GM18508 (cell line): ENCODE data around the gene IFNA2.
"Not testable (repeated sequence)": the region's sequence is repeated elsewhere in the genome, so short reads cannot be mapped to it uniquely, and the experiment has no call there.

Experiments
- ATAC-seq: cut with Tn5 transposase; IDR thresholded peaks from one replicate; pipeline ENCODE4 v1.9.1; 2021; ENCODE audit warnings: moderate number of reproducible peaks; ENCODE audit not compliant: insufficient read depth, unreplicated experiment

Gene IFNA2

DNA sequence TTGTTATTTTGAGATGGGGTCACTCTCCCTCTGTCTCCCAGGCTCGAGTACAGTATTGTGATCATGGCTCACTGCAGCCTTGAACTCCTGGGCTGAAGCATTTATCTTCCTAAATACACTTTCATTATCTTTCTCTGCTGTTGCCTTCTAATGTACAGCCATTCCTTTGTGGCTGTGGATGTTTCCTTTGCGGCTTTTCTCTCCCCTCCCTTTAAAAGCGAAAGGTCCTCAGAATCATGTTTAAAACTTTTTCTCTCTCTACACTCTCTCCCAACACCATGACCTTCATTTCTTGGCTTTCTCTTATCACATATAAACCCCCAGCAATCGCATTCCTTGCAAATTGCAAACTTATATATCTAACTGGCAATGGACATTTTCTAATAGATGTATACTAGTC lies 1.6 kb downstream of the IFNA2 start:
- no peak for ATAC-seq

DNA sequence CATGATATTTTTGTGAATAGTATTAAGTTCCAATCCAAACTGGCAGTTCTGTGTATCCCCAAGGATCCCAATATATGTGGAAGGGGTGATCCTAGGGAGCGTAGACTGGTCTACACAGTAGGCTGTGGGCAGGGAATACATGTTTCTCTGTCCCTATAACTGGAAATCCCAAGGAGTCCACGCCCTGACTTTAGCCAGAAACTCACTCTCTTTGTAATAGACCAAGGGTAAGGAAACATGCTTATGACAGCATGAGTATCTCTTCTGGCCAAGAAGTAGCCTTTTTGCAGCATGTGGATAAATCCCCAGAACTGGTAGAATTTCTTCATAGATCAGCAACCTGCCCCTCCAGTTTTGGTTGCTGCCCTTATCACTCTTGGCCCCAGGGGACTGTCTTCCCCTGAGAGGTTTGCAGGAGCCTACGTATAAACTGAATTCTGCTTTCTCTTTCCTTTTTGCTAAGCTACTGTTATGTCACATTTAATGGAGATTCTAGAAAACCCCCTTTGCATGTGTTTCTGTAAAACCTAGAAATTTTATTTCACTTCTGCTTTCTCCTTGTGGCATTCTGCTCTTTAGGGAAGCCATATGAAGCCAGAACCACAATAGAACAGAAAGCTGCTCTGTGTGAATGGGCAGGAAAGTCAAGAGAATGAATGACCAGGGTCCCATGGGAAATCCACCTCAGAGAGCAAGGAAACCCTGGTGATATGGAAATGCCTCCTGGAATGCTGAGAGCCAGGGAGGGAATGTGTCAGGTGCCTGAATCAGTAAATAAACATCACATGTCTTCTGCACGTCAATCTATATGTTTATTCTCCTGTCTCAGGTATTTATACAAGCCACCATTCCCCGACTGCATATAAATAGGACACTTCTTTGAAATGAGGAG lies 3.5 kb downstream of the IFNA2 start:
- ATAC-seq = peak; percentile 99

DNA sequence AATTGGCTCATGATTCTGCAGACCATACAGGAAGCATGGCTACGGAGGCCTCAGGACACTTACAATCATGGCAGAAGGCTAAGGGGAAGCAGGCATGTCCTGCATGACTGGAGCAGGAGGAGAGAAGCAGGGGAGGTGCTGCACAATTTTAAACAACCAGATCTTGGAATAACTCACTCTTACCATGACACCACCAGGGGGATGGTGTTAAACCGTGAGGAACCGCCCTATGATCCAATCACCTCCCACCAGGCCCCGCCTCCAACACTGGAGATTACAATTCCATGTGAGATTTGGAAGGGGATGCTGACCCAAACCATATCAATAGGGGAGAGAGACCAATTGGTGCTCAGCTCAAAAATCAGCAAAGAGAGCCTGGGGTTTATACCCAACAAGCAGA lies 13.7 kb downstream of the IFNA2 start:
- not testable (repeated sequence) for ATAC-seq

DNA sequence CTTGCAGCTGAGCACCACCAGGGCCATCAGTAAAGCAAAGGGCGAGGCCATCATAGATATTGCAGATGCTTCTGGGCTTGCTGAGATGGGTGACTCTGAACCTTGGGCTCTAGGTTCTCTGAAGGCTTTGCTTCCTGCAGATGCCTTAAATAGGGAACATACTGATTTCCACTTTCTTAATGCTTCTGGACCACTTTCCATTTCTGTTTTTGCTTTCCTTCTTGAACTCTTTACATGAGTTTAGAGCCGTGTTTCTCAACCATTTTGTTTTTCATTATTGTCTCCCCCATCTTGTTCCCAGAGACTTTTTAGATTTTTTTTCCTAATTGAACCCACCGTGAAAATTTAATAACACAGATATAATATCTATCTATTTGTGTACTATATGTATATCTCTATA lies 17.2 kb downstream of the IFNA2 start, which contains the start of gene IFNA13:
Gene IFNA13, minus strand, starts transcription at position 101 of the 400 bp plus-strand sequence. Its CDS starts 47 bp downstream, at position 54.
- ATAC-seq = no peak

DNA sequence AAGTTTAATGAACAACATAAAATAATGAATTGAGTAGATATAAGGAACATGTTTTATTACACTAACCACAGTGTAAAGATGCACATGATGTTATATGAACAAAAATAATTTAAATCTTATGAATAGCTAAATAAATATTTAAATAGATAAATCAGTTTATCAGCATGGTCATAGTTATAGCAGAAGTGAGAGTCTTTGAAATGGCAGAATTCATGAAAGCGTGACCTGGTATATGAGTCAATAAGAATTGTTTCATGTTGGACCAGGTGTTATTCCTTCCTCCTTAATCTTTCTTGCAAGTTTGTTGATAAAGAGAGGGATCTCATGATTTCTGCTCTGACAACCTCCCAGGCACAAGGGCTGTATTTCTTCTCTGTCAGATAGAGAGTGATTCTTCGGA lies 18.0 kb downstream of the IFNA2 start:
- not testable (repeated sequence) for ATAC-seq

DNA sequence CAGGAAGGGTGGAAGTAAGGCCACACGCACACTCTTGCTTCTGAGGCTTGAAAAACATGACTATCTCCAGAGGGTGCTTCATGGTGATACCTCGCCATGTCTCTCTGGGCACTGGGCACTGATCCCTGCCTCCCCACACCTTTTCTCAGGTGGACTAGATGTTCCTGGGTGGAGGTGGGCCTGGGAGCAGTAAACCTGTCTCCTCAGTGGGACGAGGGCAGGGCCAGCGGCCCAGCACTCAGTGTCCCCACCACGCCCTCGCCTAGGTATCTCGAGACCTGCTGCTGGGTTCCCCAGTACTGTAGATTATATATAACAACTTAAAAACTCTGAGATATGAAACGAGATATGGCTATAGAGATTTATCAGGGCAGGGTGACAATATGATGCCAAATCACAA lies 22.9 kb downstream of the IFNA2 start:
- ATAC-seq = no peak

DNA sequence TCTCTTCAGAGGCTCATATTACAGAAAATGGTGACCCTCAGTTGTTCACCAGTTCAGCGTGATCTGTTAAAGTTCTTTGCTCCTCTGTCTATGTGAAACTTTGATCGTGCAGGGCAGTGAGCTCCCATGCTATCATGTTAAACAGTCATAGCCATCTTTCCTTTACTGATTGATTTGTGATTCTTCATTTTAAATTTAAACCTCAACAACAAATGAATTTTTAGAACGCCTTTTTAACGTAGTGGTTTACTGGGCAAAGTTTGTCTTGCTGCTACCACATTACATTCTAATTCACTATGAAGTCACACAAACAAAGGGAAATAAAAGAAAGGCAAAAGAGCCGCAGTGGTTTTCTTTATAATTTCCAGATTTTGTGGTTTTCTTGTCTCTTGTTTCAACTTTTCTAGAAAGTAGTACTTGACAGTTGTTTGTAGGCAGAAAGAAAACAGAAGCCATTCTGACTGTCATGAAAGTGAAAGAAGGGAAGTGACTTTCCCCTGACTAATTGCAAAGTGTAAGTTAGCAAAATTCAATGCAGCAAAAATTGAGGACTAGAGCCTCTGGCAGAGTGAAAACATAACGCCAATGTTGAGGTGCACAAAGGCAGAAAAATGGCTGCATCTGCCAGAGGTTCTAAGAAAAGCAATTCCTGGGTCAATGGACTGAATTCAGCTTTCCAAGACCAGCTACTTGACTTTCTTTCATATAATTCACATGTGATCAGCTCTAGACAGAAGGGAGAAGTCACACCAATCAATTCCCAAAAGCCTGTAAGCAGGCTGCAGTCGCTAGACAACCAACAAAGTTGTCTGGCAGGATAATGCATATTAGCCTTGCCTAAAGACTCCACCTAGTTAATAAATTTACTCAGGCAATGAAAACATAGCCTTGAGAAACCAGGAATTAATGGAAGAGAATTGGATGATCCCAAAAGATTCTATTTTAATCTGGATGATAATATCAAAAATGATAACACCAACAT lies 27.4 kb downstream of the IFNA2 start:
- ATAC-seq = peak; percentile 94

DNA sequence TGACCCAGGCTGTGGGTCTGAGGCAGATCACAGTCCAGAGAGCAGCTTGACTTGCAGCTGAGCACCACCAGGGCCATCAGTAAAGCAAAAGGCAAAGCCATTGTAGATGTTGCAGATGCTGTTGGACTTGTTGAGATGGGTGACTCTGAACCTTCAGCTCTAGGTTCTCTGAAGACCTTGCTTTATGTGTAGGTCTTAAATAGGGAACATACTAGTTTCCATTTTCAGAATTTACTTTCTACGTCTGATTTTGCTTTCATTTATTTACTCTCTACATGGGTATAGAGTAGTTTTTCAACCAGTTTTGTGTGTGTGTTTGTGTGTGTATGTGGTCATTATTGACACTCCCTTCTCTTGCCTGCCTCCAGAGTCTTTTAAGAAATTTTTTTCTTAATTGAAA lies 34.4 kb downstream of the IFNA2 start, which contains the start of gene IFNA6:
Gene IFNA6, minus strand, starts transcription at position 101 of the 400 bp plus-strand sequence. Its CDS starts 0 bp downstream, at position 101.
- ATAC-seq = no peak

DNA sequence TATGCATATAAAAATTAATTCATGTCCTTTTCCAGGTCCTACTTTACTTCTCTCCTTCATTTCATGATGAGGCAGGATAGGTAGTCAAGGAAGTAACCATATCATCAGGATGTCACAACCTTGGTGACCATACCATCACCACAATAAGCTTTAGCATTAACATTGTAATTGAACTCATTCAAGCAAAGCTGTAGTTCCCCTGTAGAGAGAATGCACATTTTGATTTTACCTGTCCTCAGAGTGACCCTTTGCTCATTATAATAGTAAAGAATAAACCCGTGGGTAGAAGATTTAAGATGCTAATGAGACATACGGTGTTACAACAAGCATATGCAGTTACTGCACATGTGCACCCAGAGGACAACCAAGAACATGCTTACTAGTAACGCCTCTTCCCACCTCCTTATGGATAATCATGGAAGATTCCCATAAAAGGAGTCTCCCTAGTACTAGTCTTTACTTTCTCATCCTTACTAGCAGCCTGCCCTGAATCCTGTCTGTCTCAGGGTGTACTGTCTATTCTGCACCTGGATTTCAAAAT lies 36.7 kb downstream of the IFNA2 start:
- ATAC-seq = no peak

DNA sequence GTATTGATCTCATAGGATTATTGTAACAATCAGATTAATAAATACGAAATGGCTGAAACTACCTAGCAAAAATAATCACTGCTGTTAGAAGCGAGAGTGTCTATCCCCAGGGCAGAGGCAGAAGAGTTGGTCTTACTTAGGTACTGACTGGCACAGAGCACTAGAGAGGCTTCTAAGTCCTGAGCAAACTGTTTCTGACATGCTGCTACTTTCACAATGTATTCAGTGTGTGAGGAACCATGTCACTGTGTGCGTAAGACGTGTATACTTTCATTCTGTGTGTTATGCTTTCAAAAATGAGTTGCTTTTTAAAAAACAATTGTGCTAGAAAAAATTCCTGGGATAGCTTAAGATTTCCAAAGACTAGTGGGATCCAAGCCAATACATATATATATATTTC lies 44.5 kb downstream of the IFNA2 start:
- no peak for ATAC-seq

DNA sequence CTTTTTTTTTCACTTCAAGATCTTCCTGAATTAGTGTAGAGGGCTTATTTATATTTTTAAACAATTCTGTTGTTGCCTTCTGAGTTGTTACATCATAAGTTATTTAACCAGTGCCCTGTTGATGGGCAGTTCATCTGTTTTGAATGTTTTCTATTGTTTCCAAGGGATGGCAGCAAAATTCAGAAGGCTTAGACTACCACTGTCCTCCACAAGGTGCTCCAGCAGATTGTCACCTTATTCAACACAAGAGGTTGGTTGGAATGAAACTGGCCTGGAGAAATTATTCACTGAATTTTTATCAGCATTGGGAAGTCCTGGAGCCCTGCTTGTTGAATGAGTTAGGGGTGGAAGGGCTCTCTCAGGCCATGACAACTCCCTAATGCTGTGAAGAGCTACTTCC lies 48.7 kb downstream of the IFNA2 start:
- ATAC-seq = no peak

DNA sequence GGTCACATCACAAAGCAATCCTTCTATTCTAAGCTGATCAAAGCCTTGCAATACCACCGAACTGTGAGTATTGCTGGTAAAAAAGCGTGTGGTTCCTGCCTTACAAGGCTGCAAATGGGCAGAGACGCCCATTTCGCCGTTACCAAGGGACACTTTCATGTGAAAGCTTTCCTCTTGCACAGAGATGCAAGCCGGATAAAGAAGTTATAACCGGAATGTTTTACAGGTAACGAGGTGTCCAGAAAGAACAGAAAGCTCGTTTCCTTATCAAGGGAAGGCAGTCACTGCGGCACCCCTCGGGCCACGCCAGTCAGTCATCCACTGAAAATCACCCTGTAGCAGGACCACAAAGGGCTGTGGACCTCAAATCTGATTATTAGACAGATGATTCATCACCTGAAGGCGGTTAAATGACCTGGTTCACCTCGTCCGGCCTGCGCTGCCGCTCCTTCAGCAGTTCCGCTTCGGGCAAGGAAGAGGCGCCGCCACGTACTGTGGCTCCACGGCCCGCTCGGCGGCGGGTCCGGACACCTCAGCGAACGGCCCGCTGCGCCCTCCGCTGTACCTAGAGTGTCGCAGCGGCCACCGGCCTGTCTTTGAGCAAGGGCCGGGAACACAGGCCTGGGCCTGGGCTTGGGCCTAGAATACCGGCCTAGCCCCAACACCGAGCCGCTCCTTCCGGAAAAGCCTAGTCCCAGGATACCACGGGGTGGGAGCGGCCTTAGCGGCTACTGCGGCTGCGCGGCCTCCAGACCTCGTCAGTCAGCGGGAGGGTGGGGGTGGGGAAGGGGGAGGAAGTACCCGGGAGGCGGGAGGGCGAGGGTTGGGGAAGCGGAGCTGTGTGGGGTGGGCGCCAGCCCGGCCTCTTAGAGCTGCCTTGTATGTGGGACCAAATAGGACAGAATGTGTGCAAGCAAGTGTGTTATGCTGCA lies 50.2 kb downstream of the IFNA2 start, which contains the start of gene KLHL9:
Gene KLHL9, minus strand, starts transcription at position 704 of the 932 bp plus-strand sequence. Its CDS starts 545 bp downstream, at position 159.
- ATAC-seq = peak; percentile 69
